Breast epithelium (tissue), 3 donors: ENCODE data around the gene LSAMP.

Experiments used
- CTCF ChIP-seq, 3 donors: fragments of 450-650 bp; IDR thresholded peaks; one replicate each; pipeline ENCODE4 v1.5.1; 2016 to 2017; ENCODE audit warnings: antibody characterized with exemption in 3 of 3, mild to moderate bottlenecking in 3 of 3, moderate library complexity in 3 of 3
- POLR2A ChIP-seq: fragments of 450-650 bp; IDR thresholded peaks from one replicate; pipeline ENCODE4 v1.6.1; 2016; ENCODE audit warnings: antibody characterized with exemption, mild to moderate bottlenecking, moderate library complexity

GRCh38 chr3:116002235-116002634 is 443.1 kb downstream of the LSAMP start:
- TF ChIP-seq CTCF (IDR thresholded peaks at IDR 0.05) (no peak), POLR2A (no peak)
